Measurements from ENCODE around the gene SERBP1.

The SERBP1 gene

GRCh38 chr1:67431869-67432578 is 1.8 kb upstream of the SERBP1 start:
- TF ChIP-seq CTCF (conservative IDR thresholded peaks at IDR 0.05) (no peak), ZFX (IDR thresholded peaks at IDR 0.05) (no peak)
- no peak overlapping the region for H3K27ac ChIP-seq

- TF ChIP-seq CTCF (conservative IDR thresholded peaks at IDR 0.05) (no peak), ZFX (IDR thresholded peaks at IDR 0.05) (no peak)
- peak overlapping the region; percentile 92 for H3K27ac ChIP-seq
These were observed 1.1 kb upstream of the SERBP1 start for GRCh38 chr1:67431156-67431765.

- TF ChIP-seq CTCF (conservative IDR thresholded peaks at IDR 0.05): no peak
- TF ChIP-seq ZFX (IDR thresholded peaks at IDR 0.05): no peak
- peak overlapping the region; percentile 92 for H3K27ac ChIP-seq
These were observed 459 bp downstream of the SERBP1 start for GRCh38 chr1:67429528-67430357.

GRCh38 chr1:67429011-67429527 is 1.1 kb downstream of the SERBP1 start:
- H3K27ac ChIP-seq: peak overlapping the region; percentile 92
- no peak for TF ChIP-seq CTCF (conservative IDR thresholded peaks at IDR 0.05)
- TF ChIP-seq ZFX (IDR thresholded peaks at IDR 0.05): no peak

- H3K27ac ChIP-seq: no peak overlapping the region
- TF ChIP-seq ZFX (IDR thresholded peaks at IDR 0.05) (no peak), CTCF (conservative IDR thresholded peaks at IDR 0.05) (no peak)
These were observed 2.3 kb downstream of the SERBP1 start for GRCh38 chr1:67427947-67428346.

- H3K27ac ChIP-seq: no peak overlapping the region
- TF ChIP-seq ZFX (IDR thresholded peaks at IDR 0.05) (no peak), CTCF (conservative IDR thresholded peaks at IDR 0.05) (no peak)
These were observed 2.7 kb downstream of the SERBP1 start for GRCh38 chr1:67427465-67427864.
